Neural progenitor cell (in vitro differentiated cells): Measurements from ENCODE around the gene CXCL17.

Source experiments
- EZH2 ChIP-seq: fragments of 200-600 bp; sonication (generic); IDR thresholded peaks from 2 replicates; pipeline ENCODE4 v1.6.1; 2017; ENCODE audit warnings: antibody characterized with exemption, mild to moderate bottlenecking, moderate library complexity
- EZH2phosphoT487 ChIP-seq: fragments of 200-600 bp; sonication (generic); IDR thresholded peaks from 2 replicates; pipeline ENCODE4 v1.6.1; 2017; ENCODE audit warnings: antibody characterized with exemption
- TF ChIP-seq, protein P1 (sequence below): fragments of 200-600 bp; sonication (generic); IDR thresholded peaks from 2 replicates; pipeline ENCODE4 v1.5.1; 2017; ENCODE audit warnings: antibody characterized with exemption, mild to moderate bottlenecking

DNA sequence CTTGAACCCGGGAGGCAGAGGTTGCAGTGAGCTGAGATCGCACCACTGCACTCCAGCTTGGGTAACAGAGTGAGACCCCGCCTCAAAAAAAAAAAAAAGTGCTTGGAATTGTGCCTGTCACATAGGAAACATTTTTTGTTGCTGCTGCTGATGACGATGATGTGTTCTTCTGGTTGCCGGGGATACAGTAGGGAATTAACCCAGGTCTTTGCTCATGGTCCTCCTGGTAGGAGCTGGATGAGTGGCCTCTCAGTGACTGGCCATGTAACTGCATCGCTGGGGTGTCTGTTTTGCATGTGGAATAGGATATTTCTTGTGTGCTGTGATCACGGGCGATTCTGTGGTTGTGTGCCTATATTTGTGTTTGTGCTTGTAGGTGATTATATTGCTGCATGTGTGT is 48.0 kb downstream of the CXCL17 start:
- TF ChIP-seq, protein P1, sequence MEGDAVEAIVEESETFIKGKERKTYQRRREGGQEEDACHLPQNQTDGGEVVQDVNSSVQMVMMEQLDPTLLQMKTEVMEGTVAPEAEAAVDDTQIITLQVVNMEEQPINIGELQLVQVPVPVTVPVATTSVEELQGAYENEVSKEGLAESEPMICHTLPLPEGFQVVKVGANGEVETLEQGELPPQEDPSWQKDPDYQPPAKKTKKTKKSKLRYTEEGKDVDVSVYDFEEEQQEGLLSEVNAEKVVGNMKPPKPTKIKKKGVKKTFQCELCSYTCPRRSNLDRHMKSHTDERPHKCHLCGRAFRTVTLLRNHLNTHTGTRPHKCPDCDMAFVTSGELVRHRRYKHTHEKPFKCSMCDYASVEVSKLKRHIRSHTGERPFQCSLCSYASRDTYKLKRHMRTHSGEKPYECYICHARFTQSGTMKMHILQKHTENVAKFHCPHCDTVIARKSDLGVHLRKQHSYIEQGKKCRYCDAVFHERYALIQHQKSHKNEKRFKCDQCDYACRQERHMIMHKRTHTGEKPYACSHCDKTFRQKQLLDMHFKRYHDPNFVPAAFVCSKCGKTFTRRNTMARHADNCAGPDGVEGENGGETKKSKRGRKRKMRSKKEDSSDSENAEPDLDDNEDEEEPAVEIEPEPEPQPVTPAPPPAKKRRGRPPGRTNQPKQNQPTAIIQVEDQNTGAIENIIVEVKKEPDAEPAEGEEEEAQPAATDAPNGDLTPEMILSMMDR = no peak
- TF ChIP-seq EZH2 = no peak
- no peak for TF ChIP-seq EZH2phosphoT487
